CD4-positive, CD25-positive, alpha-beta regulatory T cell (primary cell): ENCODE data around the gene SBDS. TPM values are rescaled to one million over a fixed set of nuclear protein-coding genes. Genes with fewer than 3 reads are reported as not detected.
"Not testable (repeated sequence)": the region's sequence is repeated elsewhere in the genome, so short reads cannot be mapped to it uniquely, and the experiment has no call there.

ENCODE experiments used
- ATAC-seq, 2 donors: fragments of 150-1000 bp; cut with Tn5 transposase; one replicate each; pipeline ENCODE4 v1.10.0; 2021; ENCODE audit warnings: low read depth in 2 of 2, moderate number of reproducible peaks in 2 of 2, moderate library complexity in 1 of 2
- DNase-seq, 3 donors: peaks; one replicate each; pipeline versions ENCODE4 v3.0.0 to v3.0.0-alpha.2; 2012 to 2022; ENCODE audit warnings: mixed read lengths in 1 of 3
- H3K27ac ChIP-seq: one replicate; pipeline ENCODE4 v1.7.0; 2013; ENCODE audit warnings: mild to moderate bottlenecking, low read length; ENCODE audit not compliant: insufficient read depth, poor library complexity, severe bottlenecking
- H3K27me3 ChIP-seq: one replicate; pipeline ENCODE4 v1.7.0; 2013; ENCODE audit warnings: low read length; ENCODE audit not compliant: control insufficient read depth, insufficient read depth
- H3K36me3 ChIP-seq: one replicate; pipeline ENCODE4 v1.7.0; 2013; ENCODE audit warnings: mild to moderate bottlenecking, low read length, moderate library complexity; ENCODE audit not compliant: control insufficient read depth, insufficient read depth
- H3K4me1 ChIP-seq: 2 replicates; pipeline ENCODE4 v1.7.0; 2013; ENCODE audit warnings: mild to moderate bottlenecking, low read length; ENCODE audit not compliant: insufficient read depth, control insufficient read depth, poor library complexity, severe bottlenecking
- H3K4me3 ChIP-seq: one replicate; pipeline ENCODE4 v1.7.0; 2013; ENCODE audit warnings: low read depth, mild to moderate bottlenecking, low read length, moderate library complexity
- H3K9me3 ChIP-seq, 2 experiments: 1 replicate in 1 of 2; 2 replicates in 1 of 2; pipeline ENCODE4 v1.7.0; 2013; ENCODE audit warnings: low read length in 2 of 2, mild to moderate bottlenecking in 1 of 2, moderate library complexity in 1 of 2; ENCODE audit not compliant: control insufficient read depth in 2 of 2
- H3K27ac Mint-ChIP-seq, 3 donors: one replicate each; pipeline ENCODE4 v1.8.0; 2020 to 2022; ENCODE audit warnings: mild to moderate bottlenecking in 3 of 3, mixed read lengths in 3 of 3, moderate library complexity in 2 of 3
- H3K27me3 Mint-ChIP-seq: one replicate; pipeline ENCODE4 v1.8.0; 2022; ENCODE audit warnings: mild to moderate bottlenecking, mixed read lengths
- H3K36me3 Mint-ChIP-seq: one replicate; pipeline ENCODE4 v1.8.0; 2020; ENCODE audit warnings: mixed read lengths
- H3K4me1 Mint-ChIP-seq, 4 donors: one replicate each; pipeline ENCODE4 v1.8.0; 2020 to 2022; ENCODE audit warnings: mixed read lengths in 4 of 4, mild to moderate bottlenecking in 1 of 4
- H3K4me3 Mint-ChIP-seq, 4 donors: one replicate each; pipeline ENCODE4 v1.8.0; 2020 to 2022; ENCODE audit warnings: mild to moderate bottlenecking in 4 of 4, mixed read lengths in 4 of 4, moderate library complexity in 3 of 4
- H3K9me3 Mint-ChIP-seq, 7 donors: one replicate each; pipeline ENCODE4 v1.8.0; 2020 to 2022; ENCODE audit warnings: mixed read lengths in 7 of 7, mild to moderate bottlenecking in 3 of 7, moderate library complexity in 2 of 7
- polyA plus RNA-seq, 4 donors: library from polyadenylated mRNA; unstranded; fragments of 300-500 nt; fragmentation: Illumina TruSeq; gene quantifications; one replicate each; pipeline ENCODE4 v1.2.3, GENCODE V29; 2021
- total RNA-seq: library from RNA; stranded (reverse); gene quantifications from one replicate; pipeline ENCODE4 v1.2.3, GENCODE V29; 2022

The SBDS gene
- total and polyA plus RNA-seq, 5 donors from 2014 or later, result 74.7 to 285 (median 77.4) TPM

DNA sequence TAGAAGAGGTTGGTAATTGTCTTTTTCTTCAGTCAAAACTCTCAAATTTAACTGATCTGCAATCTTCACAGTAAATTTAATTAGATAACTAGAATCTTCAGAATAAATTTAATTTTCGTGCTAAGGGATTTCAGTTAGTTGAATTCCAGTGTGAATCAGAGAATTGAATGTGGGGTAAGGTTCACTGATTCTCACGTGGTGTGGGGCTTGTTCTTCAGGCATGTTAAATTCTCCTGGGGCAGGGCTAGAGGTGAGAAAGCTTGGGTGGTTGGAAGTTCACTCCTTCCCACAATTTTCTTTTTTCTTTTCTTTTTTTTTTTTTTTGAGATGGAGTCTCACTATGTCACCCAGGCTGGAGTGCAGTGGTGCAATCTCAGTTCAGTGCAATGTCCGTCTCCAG, 14.3 kb upstream of the SBDS start:
- not testable (repeated sequence) for H3K4me3 ChIP-seq, H3K27me3 Mint-ChIP-seq, H3K9me3 ChIP-seq, H3K4me1 ChIP-seq, H3K9me3 Mint-ChIP-seq, DNase-seq, H3K4me3 Mint-ChIP-seq, H3K27ac ChIP-seq, H3K27me3 ChIP-seq, ATAC-seq
- peaks cover 41% of the 10 kb centered on the region for H3K36me3 ChIP-seq
- peak overlapping the region in 1 of 3 donors; percentile 31 for H3K27ac Mint-ChIP-seq
- peaks cover 0 to 10% (median 6%) of the 10 kb centered on the region in 4 donors for H3K4me1 Mint-ChIP-seq
- peaks cover 36% of the 10 kb centered on the region for H3K36me3 Mint-ChIP-seq

DNA sequence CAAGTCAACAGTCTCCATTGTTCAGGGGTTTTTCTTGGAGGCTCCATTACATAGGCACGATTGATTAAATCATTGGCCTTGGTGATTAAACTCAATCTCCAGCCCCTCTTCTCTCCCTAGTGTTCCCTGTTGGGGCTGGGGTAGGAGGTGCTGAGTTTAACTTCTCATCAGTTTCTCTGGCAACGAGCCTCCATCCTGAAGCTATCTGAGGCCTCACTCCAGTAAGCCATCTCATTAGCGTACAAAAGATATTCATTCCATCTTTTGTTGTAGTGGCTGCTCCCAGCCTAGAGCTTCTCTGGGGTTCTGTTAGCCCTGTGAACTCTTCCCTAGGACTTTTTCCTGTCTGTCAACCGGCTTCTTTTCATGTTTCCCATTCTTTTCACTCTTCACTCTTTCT, 12.9 kb upstream of the SBDS start:
- Mint-ChIP-seq H3K27me3 (no peaks in the 10 kb centered on the region), H3K4me3 (no peak overlapping the region), H3K27ac (peak overlapping the region in 1 of 3 donors; percentile 55), H3K36me3 (peaks cover 30% of the 10 kb centered on the region), H3K9me3 (no peaks in the 10 kb centered on the region), H3K4me1 (peaks cover 0 to 17% (median 10%) of the 10 kb centered on the region in 4 donors)
- H3K27ac ChIP-seq, result no peak overlapping the region
- peaks cover 38% of the 10 kb centered on the region for H3K36me3 ChIP-seq
- DNase-seq, result no peak
- no peak overlapping the region for H3K4me3 ChIP-seq
- ATAC-seq, result no peak
- H3K27me3 ChIP-seq, result no peaks in the 10 kb centered on the region
- H3K4me1 ChIP-seq, result no peaks in the 10 kb centered on the region
- no peaks in the 10 kb centered on the region for H3K9me3 ChIP-seq

DNA sequence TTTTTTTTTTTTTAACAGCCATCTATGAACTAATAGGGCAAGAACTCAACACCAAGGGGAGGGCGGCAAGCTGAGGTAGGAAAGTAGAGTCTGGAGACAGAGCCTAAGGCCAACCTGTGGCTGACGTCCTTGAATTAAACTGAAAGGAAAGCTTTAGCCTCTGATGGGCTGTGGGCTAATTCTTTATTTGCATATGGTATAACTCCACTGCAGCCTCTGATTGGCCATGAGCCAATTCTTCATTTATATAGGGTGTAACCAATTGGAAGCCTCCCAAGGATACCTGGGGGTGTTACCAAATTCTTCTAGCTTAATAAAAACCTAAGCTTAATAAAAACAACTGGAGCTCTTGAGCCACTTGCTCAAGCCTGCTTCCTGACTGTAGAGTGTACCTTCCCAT, 11.6 kb upstream of the SBDS start:
- no peak overlapping the region for H3K4me3 Mint-ChIP-seq
- no peaks in the 10 kb centered on the region for H3K27me3 Mint-ChIP-seq
- Histone ChIP-seq H3K27me3 (no peaks in the 10 kb centered on the region), H3K36me3 (peaks cover 36% of the 10 kb centered on the region), H3K9me3 (no peaks in the 10 kb centered on the region), H3K27ac (no peak overlapping the region), H3K4me1 (no peaks in the 10 kb centered on the region), H3K4me3 (no peak overlapping the region)
- H3K9me3 Mint-ChIP-seq, result no peaks in the 10 kb centered on the region
- H3K27ac Mint-ChIP-seq, result no peak overlapping the region
- DNase-seq (no peak), ATAC-seq (no peak)
- peaks cover 0 to 20% (median 13%) of the 10 kb centered on the region in 4 donors for H3K4me1 Mint-ChIP-seq
- peaks cover 34% of the 10 kb centered on the region for H3K36me3 Mint-ChIP-seq

DNA sequence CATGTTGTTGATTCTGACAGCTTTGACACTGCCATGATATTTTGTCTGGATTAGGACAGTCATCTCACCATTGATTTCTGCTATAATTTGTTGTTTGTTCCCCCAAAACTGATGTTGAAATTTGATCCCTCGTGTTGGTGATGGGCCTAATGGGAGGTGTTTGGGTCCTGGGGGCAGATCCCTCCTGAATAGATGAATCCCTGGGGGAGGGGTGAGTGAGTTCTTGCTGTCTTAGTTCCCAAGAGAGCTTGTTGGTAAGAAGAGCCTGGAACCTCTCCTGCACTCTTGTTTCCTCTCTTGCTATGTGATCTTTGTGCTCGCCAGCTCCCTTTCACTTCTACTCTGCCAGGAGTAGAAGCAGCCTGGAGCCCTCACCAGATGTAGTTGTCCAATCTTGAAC, 8.8 kb upstream of the SBDS start:
- ATAC-seq, H3K9me3 ChIP-seq, H3K27ac Mint-ChIP-seq, H3K27ac ChIP-seq, H3K27me3 ChIP-seq, H3K9me3 Mint-ChIP-seq, DNase-seq, H3K4me3 ChIP-seq, H3K4me1 ChIP-seq, H3K27me3 Mint-ChIP-seq: not testable (repeated sequence)
- peaks cover 6 to 27% (median 16%) of the 10 kb centered on the region in 4 donors for H3K4me1 Mint-ChIP-seq
- peak overlapping the region in 1 of 4 donors; percentile 65 for H3K4me3 Mint-ChIP-seq
- peaks cover 23% of the 10 kb centered on the region for H3K36me3 ChIP-seq
- peaks cover 29% of the 10 kb centered on the region for H3K36me3 Mint-ChIP-seq

GRCh38 chr7:67000601-67001258, 5.3 kb upstream of the SBDS start:
- not testable (repeated sequence) for H3K27me3 Mint-ChIP-seq

GRCh38 chr7:66996444-66997191, 1.2 kb upstream of the SBDS start, which contains the start of gene TYW1:
TSS of gene TYW1 (plus strand) at chr7:66996833. CDS start at chr7:66996979, 146 bp downstream.
- not testable (repeated sequence) for H3K9me3 Mint-ChIP-seq
- H3K27ac Mint-ChIP-seq, result peak within 1 kb of the TSS; percentile 97 to 99 (median 99)

More at GRCh38 chr7:67000601-67001258, 5.3 kb upstream of the SBDS start:
- H3K27me3 ChIP-seq, H3K27ac ChIP-seq, H3K4me1 ChIP-seq, H3K36me3 ChIP-seq, H3K9me3 Mint-ChIP-seq, ATAC-seq, H3K9me3 ChIP-seq, H3K4me3 ChIP-seq: not testable (repeated sequence)
- H3K36me3 Mint-ChIP-seq, result peaks cover 18% of the 10 kb centered on the region
- peak overlapping the region in 3 of 4 donors; percentile 44 to 88 (median 72) for H3K4me3 Mint-ChIP-seq
- peaks cover 6 to 42% (median 19%) of the 10 kb centered on the region in 4 donors for H3K4me1 Mint-ChIP-seq
- DNase-seq, result peak in 2 of 3 donors; percentile 37 to 48
- H3K27ac Mint-ChIP-seq, result peak overlapping the region in 1 of 3 donors; percentile 78

DNA sequence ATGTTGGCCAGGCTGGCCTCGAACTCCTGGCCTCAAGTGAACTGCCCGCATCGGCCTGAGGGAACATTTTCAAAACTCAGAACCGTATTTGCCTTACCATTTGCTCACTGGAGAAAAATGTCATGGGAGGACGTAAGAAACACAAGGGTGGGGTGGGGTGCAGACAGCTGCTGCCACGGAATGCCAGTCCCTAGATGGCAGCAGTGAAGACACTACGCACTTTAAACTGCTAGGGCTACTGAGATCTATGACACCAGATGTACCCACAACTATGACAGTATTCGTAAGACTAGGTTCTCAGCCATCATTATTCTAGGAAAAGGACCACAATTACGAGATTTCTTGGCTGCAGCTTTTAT, 716 bp downstream of the SBDS start:
- Mint-ChIP-seq H3K4me1 (peaks cover 0 to 43% (median 17%) of the 10 kb centered on the region in 4 donors), H3K27ac (peak overlapping the region; percentile 99 to 100 (median 99)), H3K36me3 (peaks cover 18% of the 10 kb centered on the region), H3K4me3 (peak overlapping the region; percentile 94 to 100 (median 98))
- peak overlapping the region; percentile 92 for H3K4me3 ChIP-seq
- peak; percentile 57 to 60 for ATAC-seq
- H3K27me3 Mint-ChIP-seq, H3K9me3 Mint-ChIP-seq, H3K27me3 ChIP-seq, H3K9me3 ChIP-seq: not testable (repeated sequence)
- H3K4me1 ChIP-seq, result peaks cover 11% of the 10 kb centered on the region
- peak; percentile 32 to 82 (median 75) for DNase-seq
- peak overlapping the region; percentile 98 for H3K27ac ChIP-seq
- H3K36me3 ChIP-seq, result peaks cover 14% of the 10 kb centered on the region

More at GRCh38 chr7:66996444-66997191, 1.2 kb upstream of the SBDS start, which contains the start of gene TYW1:
- H3K36me3 Mint-ChIP-seq, result peaks cover 21% of the 10 kb centered on the region
- ATAC-seq (peak; percentile 87 to 90), DNase-seq (peak; percentile 97 to 99 (median 98))
- Histone ChIP-seq H3K4me1 (peaks cover 11% of the 10 kb centered on the region), H3K27ac (peak within 1 kb of the TSS; percentile 98), H3K36me3 (peaks cover 15% of the 10 kb centered on the region), H3K4me3 (peak within 1 kb of the TSS; percentile 90)
- H3K4me3 Mint-ChIP-seq, result peak within 1 kb of the TSS; percentile 94 to 100 (median 98)
- H3K27me3 ChIP-seq, H3K27me3 Mint-ChIP-seq, H3K9me3 ChIP-seq: not testable (repeated sequence)
- H3K4me1 Mint-ChIP-seq, result peaks cover 6 to 48% (median 21%) of the 10 kb centered on the region in 4 donors
